GM21529 (cell line): ENCODE measurements around the gene TANGO2.

ENCODE experiments used
- ATAC-seq: cut with Tn5 transposase; IDR thresholded peaks from one replicate; pipeline ENCODE4 v1.9.1; 2021; ENCODE audit not compliant: unreplicated experiment

Gene TANGO2

DNA sequence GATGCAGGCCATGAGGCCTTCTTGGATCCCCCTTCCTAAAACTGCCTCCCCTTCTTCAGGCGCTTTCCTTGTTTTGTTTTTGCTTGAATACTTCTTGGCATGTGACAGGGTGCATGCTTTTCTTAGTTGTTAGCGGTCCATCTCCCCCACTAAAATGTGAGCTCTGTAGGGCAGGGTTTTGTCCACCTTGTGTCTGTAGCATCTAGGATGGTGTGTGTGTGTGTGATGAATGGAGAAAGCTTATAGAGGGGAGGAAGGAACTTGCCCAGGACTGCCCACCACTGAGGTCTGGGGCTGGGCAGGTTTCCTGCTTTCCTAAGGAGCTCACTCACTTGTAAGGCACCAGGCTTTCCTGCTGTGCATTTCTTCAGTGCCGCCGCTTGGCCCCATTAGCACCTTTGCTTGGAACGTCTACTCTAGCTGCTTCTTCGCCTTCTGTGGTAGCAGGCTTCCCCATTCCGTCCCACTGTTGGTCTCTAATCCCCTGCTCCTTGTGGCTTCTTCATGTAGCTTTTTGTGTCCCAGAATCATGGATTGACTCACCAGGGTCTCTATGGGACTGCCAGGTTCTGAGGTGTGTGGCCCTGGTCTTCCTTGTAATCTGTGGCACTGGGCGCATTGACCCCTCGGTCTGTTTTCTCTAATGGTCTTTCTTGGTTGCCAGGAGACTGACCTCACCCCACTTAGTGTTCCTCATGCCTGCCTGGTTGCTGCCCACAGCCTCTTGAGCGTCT lies 62.4 kb downstream of the TANGO2 start:
- ATAC-seq, result no peak

DNA sequence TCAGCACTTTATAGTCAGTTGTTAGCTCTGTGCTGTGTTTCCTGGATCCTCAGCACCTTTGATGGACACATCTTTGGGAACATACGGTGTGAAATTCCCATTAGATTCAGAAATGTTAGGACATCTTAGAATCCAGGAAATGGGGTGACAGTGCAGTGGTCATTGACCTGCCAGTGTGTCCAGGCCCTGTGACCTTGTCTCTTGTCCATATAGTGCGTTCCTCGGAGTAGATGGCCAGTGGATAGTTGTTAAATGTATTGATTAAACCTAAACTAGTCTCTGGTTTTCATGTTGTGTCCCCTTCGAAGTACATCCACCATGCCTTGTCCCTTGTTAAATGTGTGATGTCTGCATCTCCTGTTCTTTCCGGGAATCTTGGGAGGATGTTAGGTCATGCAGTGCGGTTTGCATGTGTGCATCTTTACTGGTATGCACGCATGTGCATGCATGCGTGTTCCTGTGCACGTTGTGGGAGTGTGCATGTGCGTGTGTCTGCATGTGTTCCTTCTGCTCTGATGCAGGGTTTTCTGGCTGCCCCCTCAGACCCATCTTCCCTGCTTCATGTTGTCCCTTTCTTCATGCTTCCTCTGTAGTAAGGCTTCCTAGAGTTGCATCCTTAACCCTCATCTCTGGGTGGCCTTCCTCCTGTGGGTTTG lies 63.1 kb downstream of the TANGO2 start:
- ATAC-seq, result no peak

DNA sequence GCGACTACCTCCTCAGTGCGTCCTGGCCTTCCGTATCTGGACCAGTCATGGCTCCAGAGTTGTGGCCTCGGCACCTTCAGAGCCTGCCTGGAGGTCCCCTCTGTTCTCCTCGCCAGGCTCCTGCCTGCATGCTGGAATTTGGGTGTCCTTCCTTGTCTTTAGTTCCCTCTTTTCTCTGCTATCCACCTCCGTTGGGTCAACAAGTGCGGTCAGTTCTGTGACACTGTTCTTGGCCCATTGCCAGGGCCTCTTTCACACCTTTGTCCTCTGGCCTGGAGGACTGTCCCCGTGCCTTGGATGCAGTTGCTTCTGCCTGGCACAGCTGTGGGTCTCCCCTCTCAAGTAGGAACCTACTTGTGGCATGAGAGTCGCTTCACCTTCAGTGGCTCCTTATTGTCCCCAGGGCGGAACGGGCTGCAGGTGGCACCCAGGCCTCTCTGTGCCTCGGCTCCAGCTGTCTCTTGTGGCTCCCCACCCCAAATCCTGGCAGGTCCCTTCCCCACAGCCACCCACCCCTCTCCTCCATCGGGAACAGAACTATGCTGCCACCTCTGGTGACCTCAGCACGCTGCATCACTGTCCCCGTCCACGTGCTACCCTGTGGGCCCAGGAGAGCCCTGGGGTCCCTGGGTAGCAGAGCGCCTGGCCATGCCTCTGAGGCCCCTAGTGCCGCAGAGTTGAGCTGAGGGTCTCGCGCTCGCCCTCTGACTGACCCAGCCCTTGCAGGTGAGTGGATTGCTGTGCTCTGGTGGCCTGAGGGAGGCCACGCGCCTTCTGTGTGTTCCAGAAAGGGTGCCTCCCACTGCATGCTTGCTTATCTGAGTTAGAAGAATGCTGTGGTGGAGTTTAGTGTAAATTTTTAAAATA lies 63.9 kb downstream of the TANGO2 start:
- ATAC-seq, result no peak

DNA sequence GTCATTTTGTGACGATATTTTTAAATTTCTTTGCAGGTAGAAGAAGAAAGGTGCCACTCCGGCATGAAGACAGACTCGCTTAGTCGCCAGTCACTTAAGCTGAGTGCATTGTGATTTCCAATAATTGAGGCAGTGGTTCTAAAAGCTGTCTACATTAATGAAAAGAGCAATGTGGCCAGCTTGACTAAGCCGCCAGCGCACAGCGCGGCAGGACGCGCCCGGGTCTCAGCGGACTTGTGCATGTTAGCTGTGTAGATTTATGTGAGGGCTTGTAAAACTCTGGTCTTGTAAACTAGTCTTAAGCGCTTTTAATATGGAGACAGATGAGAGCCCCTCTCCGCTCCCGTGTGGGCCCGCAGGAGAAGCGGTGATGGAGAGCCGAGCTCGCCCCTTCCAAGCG lies 64.7 kb downstream of the TANGO2 start:
- ATAC-seq, result no peak

DNA sequence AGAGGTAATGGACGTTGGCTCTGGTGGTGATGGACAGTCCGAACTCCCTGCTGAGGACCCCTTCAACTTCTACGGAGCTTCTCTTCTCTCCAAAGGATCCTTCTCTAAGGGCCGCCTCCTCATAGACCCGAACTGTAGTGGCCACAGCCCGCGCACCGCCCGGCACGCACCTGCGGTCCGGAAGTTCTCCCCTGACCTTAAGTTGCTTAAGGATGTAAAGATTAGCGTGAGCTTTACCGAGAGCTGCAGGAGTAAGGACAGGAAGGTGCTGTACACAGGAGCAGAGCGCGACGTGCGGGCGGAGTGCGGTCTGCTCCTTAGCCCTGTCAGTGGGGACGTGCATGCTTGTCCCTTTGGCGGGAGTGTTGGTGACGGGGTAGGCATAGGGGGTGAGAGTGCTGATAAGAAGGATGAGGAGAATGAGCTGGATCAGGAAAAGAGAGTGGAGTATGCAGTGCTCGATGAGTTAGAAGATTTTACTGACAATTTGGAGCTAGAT lies 65.2 kb downstream of the TANGO2 start:
- no peak for ATAC-seq

DNA sequence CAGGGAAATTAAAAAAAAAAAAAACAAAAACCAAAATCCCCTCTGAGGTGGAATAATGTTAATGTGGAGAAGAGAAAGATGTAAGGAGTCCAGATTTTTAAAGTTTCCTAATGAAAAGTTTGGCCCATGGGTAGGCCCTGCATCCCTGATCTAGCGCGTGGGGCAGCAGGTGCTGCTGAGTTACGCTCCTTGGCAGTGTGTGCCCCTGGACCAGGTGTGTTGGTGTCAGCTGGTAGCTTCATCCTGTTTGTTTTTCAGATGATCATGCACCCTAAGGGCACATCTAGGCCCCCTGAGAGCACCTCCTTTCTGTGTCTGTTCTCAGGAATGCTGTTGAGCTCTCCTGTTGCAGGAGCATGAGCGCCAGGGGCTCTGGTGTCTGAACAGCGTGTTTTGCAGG lies 65.9 kb downstream of the TANGO2 start:
- no peak for ATAC-seq

DNA sequence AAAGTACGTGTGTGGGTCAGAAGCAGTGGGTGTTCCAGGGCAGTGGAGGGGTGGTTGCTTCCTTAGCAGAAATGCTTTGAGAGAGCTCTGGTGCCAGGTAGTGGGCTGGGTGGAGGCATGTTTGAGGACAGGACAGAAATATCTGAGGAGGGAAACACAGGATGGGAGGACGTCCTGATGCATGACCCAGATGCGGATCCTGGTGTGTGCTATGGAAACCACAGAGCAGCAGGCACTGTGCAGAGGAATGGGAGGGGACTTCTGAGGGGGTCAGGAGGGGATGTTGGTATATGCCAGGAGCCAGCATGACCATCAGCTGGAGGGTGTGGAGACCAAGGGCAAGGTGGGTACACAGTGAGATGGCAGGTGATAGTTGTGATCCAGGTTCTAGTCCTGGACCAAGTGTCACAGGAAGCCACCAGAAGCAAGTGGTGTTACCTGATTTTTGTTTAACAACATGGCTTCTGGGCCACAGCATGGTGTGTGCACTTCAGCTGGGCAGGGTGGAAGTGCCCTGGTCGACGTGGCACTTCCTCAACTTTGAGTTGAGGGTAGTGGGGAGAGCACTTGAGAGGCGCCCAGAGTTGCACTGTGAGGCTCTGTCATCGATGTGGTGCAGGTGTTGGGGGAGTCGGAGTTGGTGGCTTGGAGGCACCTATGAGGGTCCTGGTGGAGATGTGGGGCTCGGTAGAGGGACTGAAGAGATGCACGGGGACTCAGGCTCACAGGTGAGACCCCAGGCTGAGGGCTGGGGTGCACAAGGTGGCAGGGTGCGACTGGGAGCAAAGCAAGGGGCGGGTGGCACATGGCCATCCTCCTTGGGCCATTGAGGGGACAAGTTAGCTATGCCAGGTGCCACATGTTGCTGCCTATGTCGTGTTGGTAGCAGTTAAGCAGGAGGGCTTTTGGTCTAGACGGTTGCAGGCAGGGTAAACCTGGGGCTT lies 66.7 kb downstream of the TANGO2 start:
- no peak for ATAC-seq

DNA sequence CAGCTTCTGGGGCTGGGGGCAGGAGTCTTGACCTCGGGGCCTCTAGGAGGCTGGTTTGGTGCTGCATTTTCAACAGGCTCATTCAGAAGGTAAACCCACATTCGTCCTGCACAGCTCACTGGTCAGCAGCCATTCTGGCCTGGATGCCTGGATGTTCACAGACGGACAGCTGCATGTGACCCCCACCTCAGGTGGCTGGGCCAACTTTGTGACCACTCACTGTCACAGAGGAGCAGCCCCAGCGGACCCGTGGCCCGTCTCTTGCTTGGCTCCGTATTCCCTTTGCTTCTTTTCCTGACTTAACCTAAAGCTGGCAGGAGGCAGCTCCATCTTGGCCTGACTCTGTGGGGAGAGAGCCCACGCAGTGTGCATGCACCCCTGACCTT lies 67.3 kb downstream of the TANGO2 start:
- no peak for ATAC-seq

DNA sequence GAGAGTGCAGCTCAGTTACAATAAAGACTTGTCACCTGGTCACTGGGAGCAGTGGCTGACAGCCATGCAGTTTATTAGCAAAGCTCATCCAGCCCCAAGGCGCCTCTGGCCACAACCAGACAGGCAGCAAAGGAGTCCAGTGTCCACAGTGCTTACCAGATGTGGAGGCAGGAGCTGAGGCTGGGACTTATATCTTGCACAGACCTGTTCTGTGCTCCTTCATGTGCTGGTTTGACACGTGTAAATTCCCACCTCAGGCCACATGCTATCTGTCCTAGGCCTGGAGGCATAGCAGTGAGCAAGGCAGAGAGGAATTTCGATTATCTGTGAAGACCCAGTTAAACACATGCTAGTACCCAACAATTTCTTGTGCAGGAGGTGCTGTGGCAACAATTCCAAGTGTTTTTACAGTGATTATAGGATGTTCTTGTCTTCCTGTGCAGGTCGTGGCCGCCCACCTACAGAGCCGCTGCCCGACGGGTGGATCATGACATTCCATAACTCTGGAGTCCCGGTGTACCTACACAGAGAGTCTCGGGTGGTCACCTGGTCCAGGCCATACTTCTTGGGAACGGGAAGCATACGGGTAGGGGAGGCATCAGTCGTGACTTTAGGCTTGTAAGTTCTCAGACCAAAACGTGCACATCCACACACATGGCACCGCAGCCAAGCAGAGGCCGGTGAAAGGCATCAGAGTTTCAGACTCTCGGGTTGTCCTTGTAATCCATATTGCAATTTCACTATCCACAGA lies 68.5 kb downstream of the TANGO2 start:
- no peak for ATAC-seq

DNA sequence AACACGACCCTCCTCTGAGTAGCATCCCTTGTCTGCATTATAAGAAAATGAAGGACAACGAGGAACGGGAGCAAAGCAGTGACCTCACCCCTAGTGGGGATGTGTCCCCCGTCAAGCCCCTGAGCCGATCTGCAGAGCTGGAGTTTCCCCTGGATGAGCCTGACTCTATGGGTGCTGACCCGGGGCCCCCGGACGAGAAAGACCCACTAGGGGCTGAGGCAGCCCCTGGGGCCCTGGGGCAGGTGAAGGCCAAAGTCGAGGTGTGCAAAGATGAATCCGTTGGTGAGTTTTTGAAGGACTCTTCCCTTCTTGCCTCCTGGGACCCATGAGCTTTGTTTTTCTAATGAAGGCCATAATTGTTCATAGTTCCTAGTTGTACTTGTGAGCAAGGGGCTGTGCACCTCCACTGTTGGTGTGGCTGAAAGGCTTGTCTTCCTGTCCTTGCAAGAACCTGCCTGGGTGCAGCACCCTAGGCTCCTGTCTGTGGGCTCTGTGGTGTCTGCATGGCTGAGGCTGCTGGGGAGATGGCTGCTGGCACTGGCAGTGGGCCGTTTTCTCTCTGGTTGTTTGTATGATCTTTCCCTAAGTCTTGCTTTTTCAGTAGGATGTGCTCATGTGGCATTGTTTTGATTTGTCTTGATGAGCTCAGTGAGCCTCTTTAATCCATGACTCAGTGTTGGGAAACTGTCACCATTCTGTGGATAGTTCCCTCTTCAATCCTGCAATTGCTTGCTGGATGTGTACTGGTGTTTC lies 69.2 kb downstream of the TANGO2 start:
- ATAC-seq, result no peak

DNA sequence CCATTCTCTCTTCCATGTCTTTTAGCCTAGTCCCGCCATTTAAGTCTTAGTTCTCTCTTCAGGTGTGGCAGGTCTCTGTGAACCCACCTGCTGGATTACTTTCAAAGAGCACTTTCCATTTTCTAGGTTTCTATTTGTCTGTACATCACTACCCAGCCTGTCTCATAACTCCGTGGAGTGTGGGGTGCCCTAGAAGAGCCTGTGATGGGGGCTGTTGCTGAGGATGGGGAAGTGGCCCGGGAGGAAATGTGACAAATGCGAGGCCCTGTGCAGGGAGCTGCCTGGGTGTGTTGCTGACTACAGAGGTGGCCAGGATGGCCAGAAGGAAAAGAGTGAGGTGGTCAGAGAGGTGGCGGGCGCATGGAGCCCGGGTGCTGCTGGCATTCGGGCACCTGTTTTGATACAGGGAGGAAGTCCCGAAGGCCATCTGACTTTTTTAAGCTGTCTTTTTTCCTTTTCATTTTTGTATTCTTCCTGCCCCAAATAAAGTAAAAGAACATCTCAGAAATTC lies 69.9 kb downstream of the TANGO2 start:
- ATAC-seq, result no peak

DNA sequence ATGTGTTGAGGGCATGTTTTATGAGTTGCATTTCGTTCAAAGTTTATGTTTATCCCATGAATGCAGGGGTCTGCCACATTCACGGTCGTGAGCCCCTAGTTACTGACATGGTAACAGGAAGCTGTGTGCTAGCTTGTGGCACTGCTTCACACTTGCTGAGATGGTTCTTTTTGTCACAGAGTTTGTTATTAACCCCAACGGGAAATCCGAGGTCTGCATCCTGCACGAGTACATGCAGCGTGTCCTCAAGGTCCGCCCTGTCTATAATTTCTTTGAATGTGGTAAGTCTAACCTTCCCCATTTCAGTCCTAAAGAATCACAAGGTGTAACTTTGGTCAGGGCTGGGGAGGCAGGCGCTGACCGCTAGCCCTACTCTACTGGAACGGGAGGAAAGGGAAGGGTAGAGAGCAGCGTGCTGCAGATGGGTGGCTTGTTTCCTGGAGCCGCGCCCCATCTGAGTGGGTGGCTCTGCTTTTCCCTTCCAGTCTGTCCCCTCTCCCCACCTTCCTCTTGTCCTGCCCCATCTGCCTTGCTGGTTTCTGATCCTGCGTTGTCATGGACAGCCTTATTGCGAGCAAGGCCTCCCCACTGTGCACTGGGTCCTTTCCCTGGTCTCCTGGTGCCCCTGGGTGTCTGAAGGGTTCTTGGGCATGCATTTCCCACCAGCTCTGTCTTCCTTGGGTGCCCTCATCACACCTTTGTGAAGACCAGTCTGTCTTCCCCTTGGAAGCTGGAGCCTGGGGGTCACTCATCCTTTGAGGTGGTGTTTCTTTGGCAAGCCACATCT lies 71.0 kb downstream of the TANGO2 start:
- ATAC-seq, result no peak

DNA sequence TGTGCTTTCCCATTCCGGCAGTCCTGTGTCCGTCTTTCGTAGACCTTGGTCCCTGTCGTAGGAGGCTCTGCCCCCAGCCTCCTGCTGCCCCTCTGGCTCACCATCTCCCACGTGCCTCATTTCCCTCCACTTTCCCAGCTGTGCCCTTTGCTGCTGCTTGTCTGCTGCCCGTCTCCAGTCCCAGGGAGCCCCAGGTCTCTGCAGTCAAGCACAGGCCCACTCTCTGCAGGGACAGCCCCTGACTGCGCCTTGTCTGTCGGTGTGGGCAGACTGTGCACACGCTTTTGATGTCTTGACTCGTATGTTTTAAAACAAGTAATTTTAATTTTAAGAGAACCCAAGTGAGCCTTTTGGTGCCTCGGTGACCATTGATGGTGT lies 71.6 kb downstream of the TANGO2 start:
- ATAC-seq, result no peak

DNA sequence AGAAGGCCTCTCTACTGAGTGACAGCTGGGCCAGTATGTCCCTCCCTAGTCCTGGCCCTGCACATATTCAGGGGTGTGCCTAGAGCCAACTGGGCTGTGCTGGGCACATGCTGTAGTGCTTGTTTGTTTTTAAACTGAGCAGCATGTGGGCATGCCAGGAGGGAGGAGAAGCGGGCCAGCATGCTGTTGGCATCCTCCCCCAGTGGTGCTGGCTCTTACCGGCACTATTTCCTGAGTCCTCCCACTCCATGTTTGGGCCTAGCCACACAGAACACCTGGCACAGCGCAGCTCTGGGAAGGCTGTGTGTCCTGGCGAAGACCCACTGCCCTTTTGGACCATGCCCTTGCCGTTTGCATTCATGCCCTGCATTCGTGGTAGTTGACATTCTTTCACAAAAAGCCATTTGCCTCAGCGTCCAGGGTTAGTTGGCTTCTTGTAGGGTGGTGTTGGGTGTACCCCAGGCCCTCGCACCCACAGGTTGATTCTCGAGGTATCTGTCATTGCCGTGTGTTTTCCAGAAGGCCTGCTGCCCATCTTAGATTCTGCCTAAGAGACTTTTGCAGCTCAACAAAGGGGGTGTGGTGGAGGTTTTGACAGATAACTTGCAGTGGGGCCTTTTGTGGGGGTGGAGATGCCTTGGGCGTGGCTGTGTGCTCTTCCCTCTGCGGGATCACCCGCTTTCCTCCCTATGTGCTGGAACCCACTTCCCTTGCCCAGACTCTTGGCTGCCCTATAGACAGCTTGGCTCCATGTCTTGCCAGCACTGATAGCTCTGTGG lies 72.7 kb downstream of the TANGO2 start:
- ATAC-seq, result no peak

DNA sequence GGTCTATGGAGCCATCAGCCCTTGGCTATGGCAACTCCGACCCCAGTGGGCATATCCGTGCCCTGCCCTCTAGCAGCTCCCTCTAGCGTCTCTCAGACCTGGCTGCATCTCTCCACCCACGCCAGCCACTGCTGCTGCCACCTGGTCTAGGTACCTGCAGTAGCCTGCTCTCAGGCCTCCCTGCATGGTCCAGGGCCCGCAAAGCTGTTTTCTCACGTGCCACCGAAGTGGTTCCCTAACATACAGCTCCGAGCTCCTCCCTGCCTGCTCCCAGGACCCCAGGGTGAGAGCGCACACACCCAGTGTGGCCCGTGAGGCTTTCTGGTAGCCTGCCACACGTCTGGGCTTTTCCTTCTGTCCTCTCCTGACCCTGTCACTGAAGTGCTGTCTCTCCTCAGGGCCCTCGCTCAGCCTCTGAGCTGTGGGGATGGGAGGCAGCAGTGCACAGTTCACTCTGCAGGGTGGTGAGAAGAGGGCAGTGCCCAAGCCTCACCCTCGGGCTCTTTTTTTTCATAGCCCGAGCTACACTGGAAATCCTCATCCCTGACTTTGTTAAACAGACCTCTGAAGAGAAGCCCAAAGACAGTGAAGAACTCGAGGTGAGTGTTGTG lies 73.4 kb downstream of the TANGO2 start:
- no peak for ATAC-seq

DNA sequence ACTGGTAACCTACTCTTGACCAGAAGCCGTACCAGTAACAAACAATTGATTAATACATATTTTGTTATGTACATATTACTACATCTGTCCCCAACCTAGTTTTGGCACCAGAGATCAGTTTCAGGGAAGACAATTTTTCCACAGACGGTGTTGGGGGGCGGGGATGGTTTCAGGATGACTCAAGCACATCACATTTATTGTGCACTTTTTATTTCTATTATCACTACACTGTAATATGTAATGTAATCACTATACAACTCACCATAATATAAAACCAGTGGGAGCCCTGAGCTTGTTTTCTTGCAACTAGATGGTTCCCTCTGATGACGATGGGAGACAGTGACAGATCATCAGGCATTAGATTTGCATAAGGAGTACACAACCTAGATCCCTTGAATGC lies 74.6 kb downstream of the TANGO2 start:
- no peak for ATAC-seq
